RWPE2 (cell line): ENCODE measurements around the gene ENTPD2.

Experiments used
- ATAC-seq: fragments of 200-7000 bp; cut with Tn5 transposase; 3 replicates; pipeline ENCODE4 v1.9.1; 2021; ENCODE audit warnings: low read depth
- DNase-seq: peaks from one replicate; pipeline ENCODE4 v3.0.0-alpha.2; 2020; ENCODE audit warnings: low spot score
- H3K27ac ChIP-seq: fragments of 450-650 bp; 2 replicates; pipeline ENCODE4 v1.5.1; 2017; ENCODE audit warnings: mild to moderate bottlenecking; ENCODE audit not compliant: poor library complexity, severe bottlenecking
- H3K27me3 ChIP-seq: fragments of 250-450 bp; sonication (Bioruptor Pico); 2 replicates; pipeline ENCODE4 v1.5.1; 2021; ENCODE audit warnings: mild to moderate bottlenecking, moderate library complexity; ENCODE audit not compliant: insufficient read depth, poor library complexity, severe bottlenecking
- H3K36me3 ChIP-seq: fragments of 250-450 bp; sonication (Bioruptor Pico); 2 replicates; pipeline ENCODE4 v1.5.1; 2020; ENCODE audit warnings: low read depth, mild to moderate bottlenecking, moderate library complexity
- H3K4me1 ChIP-seq: fragments of 250-450 bp; sonication (Bioruptor Pico); 2 replicates; pipeline ENCODE4 v1.5.1; 2021; ENCODE audit warnings: mild to moderate bottlenecking, moderate library complexity; ENCODE audit not compliant: insufficient read depth, poor library complexity, severe bottlenecking
- H3K4me3 ChIP-seq: fragments of 250-450 bp; sonication (Bioruptor Pico); 2 replicates; pipeline ENCODE4 v1.5.1; 2021; ENCODE audit warnings: mild to moderate bottlenecking, moderate library complexity; ENCODE audit not compliant: severe bottlenecking
- H3K9me3 ChIP-seq: fragments of 250-450 bp; sonication (Bioruptor Pico); 2 replicates; pipeline ENCODE4 v1.5.1; 2021; ENCODE audit warnings: mild to moderate bottlenecking, moderate library complexity; ENCODE audit not compliant: severe bottlenecking
- TF ChIP-seq, protein P1 (sequence below): fragments of 450-650 bp; IDR thresholded peaks from one replicate; pipeline ENCODE4 v1.5.1; 2017; ENCODE audit warnings: mild to moderate bottlenecking, moderate library complexity; ENCODE audit not compliant: poor library complexity, severe bottlenecking

ENTPD2 gene

DNA sequence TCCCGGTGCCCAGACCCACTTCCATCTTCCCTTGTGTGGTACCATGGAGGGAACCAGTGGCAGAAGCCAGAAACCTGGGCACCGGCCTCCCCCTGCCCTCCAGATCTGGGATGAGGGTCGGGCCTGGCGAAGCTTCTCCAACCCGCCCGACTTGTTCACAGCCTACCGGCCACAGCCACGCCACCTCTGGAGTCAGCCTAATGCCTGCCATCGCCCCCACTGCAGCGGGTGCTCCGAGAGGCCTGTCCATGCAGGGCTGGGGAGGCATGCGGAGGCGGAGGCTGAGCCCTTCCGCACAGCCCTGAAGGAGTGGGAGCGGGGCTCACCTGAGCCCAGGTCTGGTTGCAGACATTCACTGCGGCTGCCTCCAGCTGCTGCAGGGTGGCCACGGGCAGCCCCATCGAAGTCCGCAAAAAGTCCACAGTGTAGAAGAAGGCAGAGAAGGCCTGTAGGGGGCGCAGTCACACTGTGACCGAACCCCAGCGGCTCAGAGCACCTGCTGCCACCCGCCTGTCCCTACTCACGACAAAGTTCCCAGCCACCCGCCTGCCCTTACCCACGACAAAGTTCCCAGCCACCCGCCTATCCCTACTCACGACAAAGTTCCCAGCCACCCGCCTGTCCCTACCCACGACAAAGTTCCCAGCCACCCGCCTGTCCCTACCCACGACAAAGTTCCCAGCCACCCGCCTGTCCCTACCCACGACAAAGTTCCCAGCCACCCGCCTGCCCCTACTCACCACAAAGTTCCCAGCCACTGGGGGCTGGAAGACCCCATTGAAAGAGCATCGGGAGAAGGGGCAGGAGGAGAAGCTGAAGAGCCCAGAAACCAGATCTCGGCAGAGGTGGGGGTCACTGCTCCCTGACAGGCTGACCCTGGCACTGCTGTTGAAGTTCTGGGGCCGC is 4.1 kb downstream of the ENTPD2 start:
- Histone ChIP-seq H3K9me3 (no peaks in the 10 kb centered on the region), H3K36me3 (no peaks in the 10 kb centered on the region), H3K27me3 (no peaks in the 10 kb centered on the region), H3K4me3 (no peak overlapping the region), H3K27ac (no peak overlapping the region), H3K4me1 (no peaks in the 10 kb centered on the region)
- TF ChIP-seq, protein P1, sequence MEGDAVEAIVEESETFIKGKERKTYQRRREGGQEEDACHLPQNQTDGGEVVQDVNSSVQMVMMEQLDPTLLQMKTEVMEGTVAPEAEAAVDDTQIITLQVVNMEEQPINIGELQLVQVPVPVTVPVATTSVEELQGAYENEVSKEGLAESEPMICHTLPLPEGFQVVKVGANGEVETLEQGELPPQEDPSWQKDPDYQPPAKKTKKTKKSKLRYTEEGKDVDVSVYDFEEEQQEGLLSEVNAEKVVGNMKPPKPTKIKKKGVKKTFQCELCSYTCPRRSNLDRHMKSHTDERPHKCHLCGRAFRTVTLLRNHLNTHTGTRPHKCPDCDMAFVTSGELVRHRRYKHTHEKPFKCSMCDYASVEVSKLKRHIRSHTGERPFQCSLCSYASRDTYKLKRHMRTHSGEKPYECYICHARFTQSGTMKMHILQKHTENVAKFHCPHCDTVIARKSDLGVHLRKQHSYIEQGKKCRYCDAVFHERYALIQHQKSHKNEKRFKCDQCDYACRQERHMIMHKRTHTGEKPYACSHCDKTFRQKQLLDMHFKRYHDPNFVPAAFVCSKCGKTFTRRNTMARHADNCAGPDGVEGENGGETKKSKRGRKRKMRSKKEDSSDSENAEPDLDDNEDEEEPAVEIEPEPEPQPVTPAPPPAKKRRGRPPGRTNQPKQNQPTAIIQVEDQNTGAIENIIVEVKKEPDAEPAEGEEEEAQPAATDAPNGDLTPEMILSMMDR: no peak
- DNase-seq: no peak
- ATAC-seq: no peak

DNA sequence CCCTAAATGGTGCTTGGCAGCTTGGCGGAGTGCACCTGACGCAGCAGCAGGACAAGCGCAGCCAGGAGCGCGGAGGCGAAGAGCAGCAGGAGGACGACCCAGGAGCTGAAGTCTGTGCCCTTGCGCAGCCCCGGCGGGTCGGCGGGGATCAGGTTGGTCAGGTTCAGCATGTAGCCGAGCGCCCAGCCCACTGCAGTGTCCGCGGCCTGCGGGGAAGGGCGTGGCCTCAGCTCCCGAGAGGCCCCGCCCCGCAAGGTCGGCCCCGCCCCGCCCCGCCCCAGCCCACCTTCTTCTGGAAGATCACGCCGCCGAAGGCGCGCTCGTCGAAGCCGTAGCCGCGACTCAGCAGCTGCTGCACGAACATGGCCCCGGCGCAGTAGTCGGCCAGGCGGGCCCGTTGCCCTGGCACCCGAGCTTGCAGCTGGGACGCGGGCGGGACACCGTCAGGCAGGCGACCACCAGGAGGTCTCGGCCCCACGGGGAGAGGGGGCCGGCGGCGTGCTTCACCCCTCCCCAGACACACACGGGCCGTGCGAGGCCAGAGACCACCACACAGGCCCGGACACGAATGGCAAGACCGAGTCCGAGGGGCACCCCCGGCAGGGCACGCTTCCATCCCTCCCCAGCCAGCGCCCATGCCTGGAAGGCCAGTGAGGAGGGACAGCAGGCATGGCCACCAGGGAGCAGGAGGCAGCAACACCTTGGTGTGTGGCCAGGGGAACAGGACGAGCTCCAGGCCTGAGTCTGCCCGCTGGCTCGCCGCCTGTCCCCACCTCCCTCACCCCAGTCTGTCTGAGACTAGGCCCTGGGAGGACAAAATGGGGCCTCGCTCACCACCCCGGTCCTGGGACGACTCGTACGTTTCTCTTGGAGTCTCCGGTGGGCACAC is 5.0 kb downstream of the ENTPD2 start:
- TF ChIP-seq, protein P1: no peak
- DNase-seq: no peak
- H3K27ac ChIP-seq: no peak overlapping the region
- no peak for ATAC-seq
- H3K4me1 ChIP-seq: no peaks in the 10 kb centered on the region
- no peak overlapping the region for H3K4me3 ChIP-seq
- no peaks in the 10 kb centered on the region for H3K9me3 ChIP-seq
- H3K27me3 ChIP-seq: no peaks in the 10 kb centered on the region
- no peaks in the 10 kb centered on the region for H3K36me3 ChIP-seq

DNA sequence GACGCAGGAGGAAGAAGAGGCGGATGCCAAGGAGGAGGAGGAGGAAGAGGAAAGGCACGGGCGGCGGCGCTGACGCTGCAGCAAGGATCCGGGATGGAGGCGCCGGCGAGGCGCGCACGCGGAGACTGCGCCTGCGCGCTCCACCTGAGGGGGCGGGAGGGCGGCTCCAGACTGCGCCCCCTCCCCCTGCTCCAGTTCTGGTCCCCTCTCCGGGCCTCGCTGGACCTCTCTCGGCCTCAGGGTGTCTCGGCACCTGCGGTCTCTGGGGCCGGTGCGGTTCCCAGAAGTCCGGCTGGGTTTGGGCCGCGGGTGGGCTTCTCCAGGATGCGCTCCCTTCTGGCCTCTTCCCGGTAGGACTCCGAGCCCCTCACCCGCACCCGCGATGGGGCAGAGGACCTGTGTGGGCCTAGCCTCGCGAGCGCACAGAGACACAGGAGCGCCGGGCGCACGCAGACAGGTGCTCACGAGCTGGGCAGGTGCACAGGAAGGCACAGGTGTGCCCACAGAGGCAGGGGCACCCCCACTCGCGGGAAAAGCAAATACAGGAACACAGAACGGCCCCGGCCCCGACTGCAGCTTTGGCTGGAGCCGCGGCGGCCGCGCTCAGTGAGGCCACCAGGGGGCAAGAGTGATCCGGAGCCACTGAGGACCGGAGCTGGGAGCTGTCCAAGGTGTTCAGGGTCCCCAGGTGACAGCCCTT is 7.6 kb downstream of the ENTPD2 start, which contains the start of gene NPDC1:
Gene NPDC1 (minus strand): TSS at position 90 of the 700 bp plus-strand sequence. CDS start 188 bp downstream, outside the sequence.
- H3K4me3 ChIP-seq: peak within 1 kb of the TSS; percentile 67
- H3K27me3 ChIP-seq: no peaks in the 10 kb centered on the region
- H3K36me3 ChIP-seq: no peaks in the 10 kb centered on the region
- DNase-seq (no peak), ATAC-seq (peak; percentile 43)
- H3K27ac ChIP-seq: peak within 1 kb of the TSS; percentile 14
- TF ChIP-seq, protein P1: peak; percentile 93
- no peaks in the 10 kb centered on the region for H3K4me1 ChIP-seq
- no peaks in the 10 kb centered on the region for H3K9me3 ChIP-seq

DNA sequence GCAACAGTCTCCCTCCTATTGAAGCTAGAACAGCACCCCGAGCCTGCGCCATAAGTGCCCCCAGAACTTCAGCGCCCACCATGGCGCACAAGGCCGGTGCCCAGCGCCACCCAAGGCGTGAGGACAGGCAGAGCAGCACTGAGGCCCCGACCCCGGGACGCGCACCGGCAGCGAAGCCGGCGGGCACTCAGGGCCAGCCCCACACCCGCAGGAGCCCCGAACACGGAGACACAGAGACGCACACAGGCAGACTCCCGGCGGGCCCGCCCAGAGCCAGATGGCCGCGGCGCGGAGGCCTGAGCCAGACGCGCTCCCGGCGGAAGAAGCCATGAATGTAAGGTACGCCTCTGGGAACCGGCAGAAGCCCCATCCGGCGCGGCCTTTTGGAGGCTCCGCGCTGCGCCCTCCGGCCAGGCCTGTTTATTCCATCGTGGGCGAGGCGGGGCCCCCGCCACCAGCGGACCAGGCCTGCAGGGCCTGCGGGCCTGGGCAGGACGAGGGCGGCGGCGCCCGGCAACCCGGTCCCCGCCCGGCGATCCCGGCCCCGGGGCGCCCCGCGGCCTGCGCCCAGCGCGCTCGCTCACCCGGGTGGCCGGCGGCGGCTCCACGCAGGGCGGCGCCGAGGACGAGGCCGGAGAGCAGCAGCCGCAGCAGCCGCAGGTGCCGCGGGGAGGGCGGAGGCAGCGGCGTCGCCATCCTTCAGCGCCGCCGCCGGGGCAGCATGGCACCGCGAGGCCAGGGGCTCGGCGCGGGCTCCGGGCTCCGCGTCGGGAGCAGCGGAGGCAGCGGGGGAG is 8.4 kb downstream of the ENTPD2 start:
- H3K27me3 ChIP-seq: no peaks in the 10 kb centered on the region
- ATAC-seq (peak; percentile 35), DNase-seq (no peak)
- H3K36me3 ChIP-seq: no peaks in the 10 kb centered on the region
- peak overlapping the region; percentile 67 for H3K4me3 ChIP-seq
- TF ChIP-seq, protein P1: no peak
- no peaks in the 10 kb centered on the region for H3K9me3 ChIP-seq
- peak overlapping the region; percentile 14 for H3K27ac ChIP-seq
- no peaks in the 10 kb centered on the region for H3K4me1 ChIP-seq
